ENCODE results near the gene PDCD4. TPM values are rescaled to one million over a fixed set of nuclear protein-coding genes. Genes with fewer than 3 reads are reported as not detected.

The PDCD4 gene
- total and polyA plus RNA-seq, 9 of the 15 experiments (the other 6 are each of a cell fraction or from before 2014, with no cell fraction given), result 12.9 to 44.1 (median 33.7) TPM

- no peak for TF ChIP-seq ZNF512 (tag; IDR thresholded peaks at IDR 0.05)
- TF ChIP-seq HMBOX1 (IDR thresholded peaks at IDR 0.05), result no peak
- no peak for TF ChIP-seq FIP1L1 (IDR thresholded peaks at IDR 0.05; ENCODE audit: low read depth, low read length, poor library complexity, severe bottlenecking)
- TF ChIP-seq FOSL1 (tag; conservative IDR thresholded peaks at IDR 0.05), result 0 out of 2 replicates have a peak, but pooled peaks have one; percentile 28
- TF ChIP-seq, protein P1, sequence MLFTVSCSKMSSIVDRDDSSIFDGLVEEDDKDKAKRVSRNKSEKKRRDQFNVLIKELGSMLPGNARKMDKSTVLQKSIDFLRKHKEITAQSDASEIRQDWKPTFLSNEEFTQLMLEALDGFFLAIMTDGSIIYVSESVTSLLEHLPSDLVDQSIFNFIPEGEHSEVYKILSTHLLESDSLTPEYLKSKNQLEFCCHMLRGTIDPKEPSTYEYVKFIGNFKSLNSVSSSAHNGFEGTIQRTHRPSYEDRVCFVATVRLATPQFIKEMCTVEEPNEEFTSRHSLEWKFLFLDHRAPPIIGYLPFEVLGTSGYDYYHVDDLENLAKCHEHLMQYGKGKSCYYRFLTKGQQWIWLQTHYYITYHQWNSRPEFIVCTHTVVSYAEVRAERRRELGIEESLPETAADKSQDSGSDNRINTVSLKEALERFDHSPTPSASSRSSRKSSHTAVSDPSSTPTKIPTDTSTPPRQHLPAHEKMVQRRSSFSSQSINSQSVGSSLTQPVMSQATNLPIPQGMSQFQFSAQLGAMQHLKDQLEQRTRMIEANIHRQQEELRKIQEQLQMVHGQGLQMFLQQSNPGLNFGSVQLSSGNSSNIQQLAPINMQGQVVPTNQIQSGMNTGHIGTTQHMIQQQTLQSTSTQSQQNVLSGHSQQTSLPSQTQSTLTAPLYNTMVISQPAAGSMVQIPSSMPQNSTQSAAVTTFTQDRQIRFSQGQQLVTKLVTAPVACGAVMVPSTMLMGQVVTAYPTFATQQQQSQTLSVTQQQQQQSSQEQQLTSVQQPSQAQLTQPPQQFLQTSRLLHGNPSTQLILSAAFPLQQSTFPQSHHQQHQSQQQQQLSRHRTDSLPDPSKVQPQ (CRISPR knock-in tag; IDR thresholded peaks at IDR 0.05; ENCODE audit: borderline replicate concordance), result no peak
- TF ChIP-seq, protein P2, sequence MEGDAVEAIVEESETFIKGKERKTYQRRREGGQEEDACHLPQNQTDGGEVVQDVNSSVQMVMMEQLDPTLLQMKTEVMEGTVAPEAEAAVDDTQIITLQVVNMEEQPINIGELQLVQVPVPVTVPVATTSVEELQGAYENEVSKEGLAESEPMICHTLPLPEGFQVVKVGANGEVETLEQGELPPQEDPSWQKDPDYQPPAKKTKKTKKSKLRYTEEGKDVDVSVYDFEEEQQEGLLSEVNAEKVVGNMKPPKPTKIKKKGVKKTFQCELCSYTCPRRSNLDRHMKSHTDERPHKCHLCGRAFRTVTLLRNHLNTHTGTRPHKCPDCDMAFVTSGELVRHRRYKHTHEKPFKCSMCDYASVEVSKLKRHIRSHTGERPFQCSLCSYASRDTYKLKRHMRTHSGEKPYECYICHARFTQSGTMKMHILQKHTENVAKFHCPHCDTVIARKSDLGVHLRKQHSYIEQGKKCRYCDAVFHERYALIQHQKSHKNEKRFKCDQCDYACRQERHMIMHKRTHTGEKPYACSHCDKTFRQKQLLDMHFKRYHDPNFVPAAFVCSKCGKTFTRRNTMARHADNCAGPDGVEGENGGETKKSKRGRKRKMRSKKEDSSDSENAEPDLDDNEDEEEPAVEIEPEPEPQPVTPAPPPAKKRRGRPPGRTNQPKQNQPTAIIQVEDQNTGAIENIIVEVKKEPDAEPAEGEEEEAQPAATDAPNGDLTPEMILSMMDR (IDR thresholded peaks at IDR 0.05 in 2 of 3, conservative IDR thresholded peaks at IDR 0.05 in 1 of 3; ENCODE audit: insufficient read depth in 2 of 3, low read depth in 1 of 3, low read length in 3 of 3), result no peak
- no peak for TF ChIP-seq THRA (IDR thresholded peaks at IDR 0.05)
- peak; percentile 73 for TF ChIP-seq POLR2H (tag; IDR thresholded peaks at IDR 0.05; ENCODE audit: low read depth)
- TF ChIP-seq NELFE (IDR thresholded peaks at IDR 0.05; ENCODE audit: insufficient read depth, insufficient read length), result no peak
- no peak for TF ChIP-seq ZNF785 (CRISPR knock-in tag; IDR thresholded peaks at IDR 0.05)
- TF ChIP-seq CREB1 (IDR thresholded peaks at IDR 0.05), result no peak
- TF ChIP-seq CREB1 (CRISPR knock-in tag; IDR thresholded peaks at IDR 0.05), result no peak
- no peak for TF ChIP-seq MIER1 (IDR thresholded peaks at IDR 0.05; ENCODE audit: low read depth)
- no peak for TF ChIP-seq E2F3 (CRISPR knock-in tag; IDR thresholded peaks at IDR 0.05)
- no peak for TF ChIP-seq FOXK1 (CRISPR knock-in tag; IDR thresholded peaks at IDR 0.05; ENCODE audit: borderline replicate concordance)
- no peak for TF ChIP-seq MTA3 (IDR thresholded peaks at IDR 0.05; ENCODE audit: borderline replicate concordance)
- no peak; the same call in 1 of the 2 replicates for TF ChIP-seq MBD2 (IDR thresholded peaks at IDR 0.05; ENCODE audit: borderline replicate concordance, low read depth)
- TF ChIP-seq NFRKB (IDR thresholded peaks at IDR 0.05; ENCODE audit: low read depth), result 0 out of 2 replicates have a peak, but pooled peaks have one; percentile 32
- no peak for TF ChIP-seq POLR2AphosphoS2 (IDR thresholded peaks at IDR 0.05; ENCODE audit: low read length)
- TF ChIP-seq ASH1L (IDR thresholded peaks at IDR 0.05; ENCODE audit: borderline replicate concordance, low read depth, partially characterized antibody), result peak; percentile 53
Observed at GRCh38 chr10:110871298-110872084, at the start of gene PDCD4 (continued).
